A673 (cell line): ENCODE measurements around the gene ZNF286A.
"Not testable (repeated sequence)": the region's sequence is repeated elsewhere in the genome, so short reads cannot be mapped to it uniquely, and the experiment has no call there.

Experiments
- CTCF ChIP-seq: fragments of 300-800, 200-600 bp; sonication (generic); conservative IDR thresholded peaks from 2 replicates; pipeline ENCODE4 v1.5.1; 2017; ENCODE audit warnings: low read depth, mild to moderate bottlenecking, antibody characterized with exemption, low read length, moderate library complexity, mixed read lengths
- EZH2 ChIP-seq: fragments of 200-600 bp; sonication (generic); IDR thresholded peaks from 2 replicates; pipeline ENCODE4 v1.6.1; 2017; ENCODE audit warnings: borderline replicate concordance, low read depth, mild to moderate bottlenecking, mixed read lengths, antibody characterized with exemption, low read length; ENCODE audit not compliant: poor library complexity, severe bottlenecking

- TF ChIP-seq CTCF, EZH2: not testable (repeated sequence)
Measured at GRCh38 chr17:15669526-15669925, 30.0 kb upstream of the ZNF286A start.
